Endothelial cell of umbilical vein (primary cell): ENCODE results near the gene EIF3J. TPM values are rescaled to one million over a fixed set of nuclear protein-coding genes. Genes with fewer than 3 reads are reported as not detected.
A peak's percentile ranks its signal among the peaks of the same experiment; 100 is the strongest.

ENCODE experiments used
- BruUV-seq: library from RNA; stranded (reverse); fragments of 400-500 nt; replicated peaks from 2 replicates; lab custom pipeline; 2021; lab: Mats Ljungman, UMichigan
- CTCF ChIA-PET: fragments of 300-600, 350-600 bp; sonication (Branson Sonifier 250); formaldehyde crosslinking; loops from one replicate; lab custom pipeline; 2021; ENCODE audit warnings: antibody characterized with exemption, inconsistent platforms; lab: Charles Lee
- POLR2A ChIA-PET: fragments of 300-600, 350-600 bp; sonication (Branson Sonifier 250); formaldehyde crosslinking; loops from one replicate; lab custom pipeline; 2021; ENCODE audit warnings: antibody characterized with exemption, inconsistent platforms; lab: Charles Lee
- DNase-seq: peaks from one replicate; pipeline ENCODE4 v3.0.0-alpha.2; 2011; ENCODE audit warnings: low read depth, low spot score
- FAIRE-seq: peaks from 2 replicates; lab custom pipeline; 2011; peaks lifted over from hg19 to GRCh38; lab: Jason Lieb, UNC
- H2AFZ ChIP-seq: 2 replicates; pipeline ENCODE4 v1.6.0; 2012; ENCODE audit warnings: low read depth, low read length, control low read depth, inconsistent platforms
- H3K27ac ChIP-seq: 2 replicates; pipeline ENCODE4 v1.5.1; 2011; ENCODE audit warnings: low read depth, mild to moderate bottlenecking, control low read depth, low read length, moderate library complexity; ENCODE audit not compliant: insufficient read depth
- H3K27me3 ChIP-seq, 2 experiments: 2 replicates each; pipeline versions ENCODE4 v1.6.0 to v1.6.1; 2011; ENCODE audit warnings: low read length in 2 of 2, mixed read lengths in 1 of 2; ENCODE audit not compliant: control insufficient read depth in 2 of 2, insufficient read depth in 2 of 2
- H3K36me3 ChIP-seq, 2 experiments: 2 replicates in 1 of 2; 3 replicates in 1 of 2; pipeline ENCODE4 v1.5.1; 2011; ENCODE audit warnings: low read length in 2 of 2, mild to moderate bottlenecking in 1 of 2, moderate library complexity in 1 of 2; ENCODE audit not compliant: control insufficient read depth in 2 of 2, insufficient read depth in 2 of 2; ENCODE audit errors: extremely low read depth in 1 of 2
- H3K4me1 ChIP-seq: 3 replicates; pipeline ENCODE4 v1.5.1; 2011; ENCODE audit warnings: mild to moderate bottlenecking, low read length; ENCODE audit not compliant: control insufficient read depth, insufficient read depth; ENCODE audit errors: extremely low read depth
- H3K4me2 ChIP-seq: 2 replicates; pipeline ENCODE4 v1.6.1; 2011; ENCODE audit warnings: low read length, control low read depth, mixed read lengths; ENCODE audit not compliant: insufficient read depth
- H3K4me3 ChIP-seq, 3 experiments: fragments of 200-600 bp in 1 of 3; sonication (generic), shearing (Covaris generic) in 1 of 3; replicated peaks in 1 of 3; 2 replicates each; pipeline ENCODE4 v1.5.1; 2011 to 2016; ENCODE audit warnings: control low read depth in 3 of 3, low read length in 3 of 3, mild to moderate bottlenecking in 2 of 3, inconsistent platforms in 1 of 3, low read depth in 1 of 3, moderate library complexity in 1 of 3; ENCODE audit not compliant: insufficient read depth in 1 of 3
- H3K79me2 ChIP-seq: 2 replicates; pipeline ENCODE4 v1.6.0; 2012; ENCODE audit warnings: low read length, inconsistent platforms; ENCODE audit not compliant: control insufficient read depth, insufficient read depth
- H3K9ac ChIP-seq: replicated peaks from 2 replicates; pipeline ENCODE3; 2011; ENCODE audit warnings: low read length, control low read depth; ENCODE audit not compliant: insufficient read depth; ENCODE audit errors: extremely low read depth
- H3K9me1 ChIP-seq: replicated peaks from 3 replicates; pipeline ENCODE4 v1.6.0; 2011; ENCODE audit warnings: mild to moderate bottlenecking, low read length; ENCODE audit not compliant: control insufficient read depth, insufficient read depth; ENCODE audit errors: extremely low read depth
- H3K9me3 ChIP-seq: replicated peaks from 2 replicates; pipeline ENCODE4 v1.5.1; 2012; ENCODE audit warnings: low read length, inconsistent platforms; ENCODE audit not compliant: control insufficient read depth, insufficient read depth
- H4K20me1 ChIP-seq: replicated peaks from 2 replicates; pipeline ENCODE3; 2011; ENCODE audit warnings: mild to moderate bottlenecking, low read length; ENCODE audit not compliant: control insufficient read depth, insufficient read depth; ENCODE audit errors: extremely low read depth
- CTCF ChIP-seq, 2 donors: IDR thresholded peaks; 1 replicate in 1 of 2; 2 replicates in 1 of 2; pipeline ENCODE4 v1.5.1; 2011; ENCODE audit warnings: low read length in 2 of 2, mild to moderate bottlenecking in 2 of 2, moderate library complexity in 2 of 2, control low read depth in 1 of 2, inconsistent platforms in 1 of 2, low read depth in 1 of 2; ENCODE audit not compliant: insufficient read depth in 1 of 2; ENCODE audit errors: extremely low read depth in 1 of 2
- MAX ChIP-seq: IDR thresholded peaks from 2 replicates; pipeline ENCODE4 v1.6.1; 2011; ENCODE audit not compliant: insufficient read depth, insufficient read length
- dilution Hi-C: fragments of 300-500 bp; cut with MboI; formaldehyde crosslinking; loops from one replicate; pipeline ENCODE4 v1.15.0; 2019; ENCODE audit warnings: low sequenced_read_pairs; ENCODE audit not compliant: extremely low pct_ligation_motif_present
- intact Hi-C: fragments of 100-400 bp; cut with micrococcal nuclease; formaldehyde crosslinking; loops from one replicate; pipeline ENCODE4 v1.10.0; 2022
- polyA plus RNA-seq, 4 experiments: library from polyadenylated mRNA; depleted of rRNA in 3 of 4; stranded (reverse) in 3 of 4; unstranded in 1 of 4; fragments of >200 nt; gene quantifications; 2 replicates each; pipeline versions ENCODE4 v1.2.1 to v1.2.3, GENCODE V29; 2011 to 2012; ENCODE audit warnings: missing spikeins in 1 of 4
- total RNA-seq: library from RNA; stranded (reverse); gene quantifications from 2 replicates; pipeline ENCODE4 v1.2.3, GENCODE V29; 2021

Gene EIF3J
- total and polyA plus RNA-seq, 2 donors (not counting 3 experiments of a cell fraction or from before 2014, with no cell fraction given) = 35.4 to 150 TPM

GRCh38 chr15:44550256-44550655 is 13.3 kb downstream of the EIF3J start:
- Histone ChIP-seq H3K27ac (no peak overlapping the region), H3K4me2 (no peak overlapping the region)

More at GRCh38 chr15:44550256-44550655, 13.3 kb downstream of the EIF3J start:
- no peaks in the 10 kb centered on the region for H4K20me1 ChIP-seq
- TF ChIP-seq MAX (no peak), CTCF (IDR thresholded peaks at IDR 0.05; ENCODE audit: extremely low read depth in 1 of 2, insufficient read depth in 1 of 2, low read depth in 1 of 2, low read length in 2 of 2) (peak in 1 of 2 donors; percentile 6)
- ChIA-PET POLR2A (interaction anchor here (0.7 kb wide), 2 partner anchors 13 to 53 kb away, joined by 3 read pairs; no protein-coding TSS in a partner anchor), CTCF (interaction anchor here (0.6 to 1.3 kb wide), 4 partner anchors 8 to 26 kb away, joined by 3 to 4 read pairs (median 4); partner anchors contain the start of gene EIF3J)
- H3K36me3 ChIP-seq = peaks cover 11 to 12% of the 10 kb centered on the region in 2 experiments
- peak; percentile 58 for DNase-seq
- FAIRE-seq = no peak
- H3K27me3 ChIP-seq = no peaks in the 10 kb centered on the region
- no peak overlapping the region for H2AFZ ChIP-seq
- H3K4me3 ChIP-seq = no peak overlapping the region
- intact Hi-C loops = no loop called here
- dilution Hi-C loops = no loop called here
- no peak overlapping the region for H3K9ac ChIP-seq
- H3K9me3 ChIP-seq = no peaks in the 10 kb centered on the region
- peaks cover 10% of the 10 kb centered on the region for H3K4me1 ChIP-seq
- BruUV-seq = no TSS peak
- no peaks in the 10 kb centered on the region for H3K9me1 ChIP-seq
- H3K79me2 ChIP-seq = peaks cover 69% of the 10 kb centered on the region
